A549 treated with AZD9567 at 1 μM for 4 hours (cell line): Measurements from ENCODE around the gene CCDC89. TPM values are rescaled to one million over a fixed set of nuclear protein-coding genes. Genes with fewer than 3 reads are reported as not detected.

Experiments
- total RNA-seq: library from RNA; stranded (reverse); fragments of 200-300 nt; extraction: Qiagen RNA extraction; gene quantifications from 5 replicates; pipeline ENCODE4 v1.2.3, GENCODE V29; 2022; ENCODE audit not compliant: insufficient read depth

CCDC89 gene
- total RNA-seq: not detected in 5 replicates

GRCh38 chr11:85685820-85686459 lies at the start of gene CCDC89:
TSS of gene CCDC89 (minus strand) at chr11:85686195. CDS start at chr11:85686130, 65 bp downstream.

GRCh38 chr11:85664615-85665481 lies 21.1 kb downstream of the CCDC89 start, which contains the start of gene CREBZF:
TSS of gene CREBZF (minus strand) at chr11:85665129. CDS start at chr11:85664875, 254 bp downstream.

GRCh38 chr11:85647604-85648299 lies 38.2 kb downstream of the CCDC89 start, which contains the start of gene TMEM126A:
TSS of gene TMEM126A (plus strand) at chr11:85647967. CDS start at chr11:85650256, 2,289 bp downstream.

Other genes starting within 250 kb of the CCDC89 start
- 0.09 to 2.6 TPM (median 0.20 TPM) in 5 replicates for gene DLG2, start 58.9 kb downstream of the CCDC89 start, total RNA-seq
- 51.9 to 65.4 TPM (median 52.8 TPM) in 5 replicates for gene TMEM126B, start 57.6 kb downstream of the CCDC89 start, total RNA-seq
- gene TMEM126A, start 38.2 kb downstream of the CCDC89 start, total RNA-seq: 52.2 to 62.7 TPM (median 53.5 TPM) in 5 replicates
- gene CREBZF, start 21.1 kb downstream of the CCDC89 start, total RNA-seq: 23.4 to 33.0 TPM (median 29.3 TPM) in 5 replicates
- 7.6 to 26.7 TPM (median 8.3 TPM) in 5 replicates for gene SYTL2, start 124.9 kb upstream of the CCDC89 start, total RNA-seq
- gene CCDC83, start 169.2 kb upstream of the CCDC89 start, total RNA-seq: not detected in 5 replicates